Fibroblast of upper back skin (primary cell): ENCODE data around the gene CARD18.
A peak's percentile ranks its signal among the peaks of the same experiment; 100 is the strongest.
"Not testable (repeated sequence)": the region's sequence is repeated elsewhere in the genome, so short reads cannot be mapped to it uniquely, and the experiment has no call there.

Source experiments
- DNase-seq: peaks from one replicate; pipeline ENCODE4 v3.0.0-alpha.2; 2013

The CARD18 gene

DNA sequence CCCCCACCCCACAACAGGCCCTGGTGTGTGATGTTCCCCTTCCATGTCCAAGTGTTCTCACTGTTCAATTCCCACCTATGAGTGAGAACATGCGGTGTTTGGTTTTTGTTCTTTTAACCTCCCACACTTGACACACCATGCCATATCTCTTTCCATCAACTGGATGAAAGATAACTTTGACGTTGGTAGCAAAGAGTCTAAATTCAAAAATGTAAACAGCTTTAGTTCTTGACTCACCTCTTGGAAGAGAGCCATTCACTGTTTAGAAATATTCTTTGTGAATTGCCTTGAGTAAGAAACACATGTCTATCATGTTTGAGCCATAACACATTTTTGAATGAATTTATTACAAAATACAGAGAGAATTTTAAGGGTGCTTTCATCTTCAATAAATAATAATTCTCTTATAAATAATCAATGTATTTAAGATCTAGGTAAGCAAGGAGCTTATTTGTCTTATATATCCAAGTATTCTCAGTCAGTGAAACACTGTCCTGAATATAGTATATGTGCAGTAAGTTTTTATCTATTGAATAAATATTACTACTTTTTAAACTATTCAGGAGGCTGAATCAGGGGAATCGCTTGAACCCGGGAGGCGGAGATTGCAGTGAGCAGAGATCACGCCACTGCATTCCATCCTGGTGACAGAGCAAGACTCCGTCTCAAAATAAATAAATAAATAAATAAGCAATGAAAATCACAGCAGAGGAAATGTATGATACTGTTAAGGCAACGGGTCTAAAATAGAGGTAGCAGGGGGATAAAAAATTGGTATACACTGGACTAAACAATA is 6.7 kb downstream of the CARD18 start:
- DNase-seq, result peak; percentile 61

DNA sequence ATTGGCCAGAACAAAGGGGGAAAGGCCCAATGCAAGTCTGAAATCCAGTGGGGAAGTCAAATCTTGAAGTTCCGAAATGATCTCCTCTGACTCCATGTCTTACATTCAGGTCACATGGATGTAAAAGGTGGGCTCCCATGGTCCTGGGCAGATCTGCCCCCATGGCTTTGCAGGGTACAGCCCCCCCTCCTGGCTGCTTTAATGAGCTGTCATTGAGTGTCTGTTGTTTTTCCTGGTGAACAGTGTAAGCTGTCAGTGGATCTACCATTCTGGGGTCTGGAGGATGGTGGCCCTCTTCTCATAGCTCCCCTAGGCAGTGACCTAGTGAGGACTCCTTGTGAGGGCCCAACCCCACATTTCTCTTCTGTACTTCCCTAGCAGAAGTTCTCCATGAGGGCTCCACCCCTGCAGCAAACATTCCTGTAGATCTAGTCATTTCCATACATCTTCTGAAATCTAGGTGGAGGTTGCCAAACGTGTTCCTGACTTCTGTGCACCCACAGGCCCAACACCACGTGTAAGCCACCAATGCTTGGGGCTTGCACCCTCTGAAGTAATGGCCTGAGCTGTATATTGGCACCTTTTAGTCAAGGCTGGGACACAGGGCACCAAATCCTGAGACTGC is 9.3 kb downstream of the CARD18 start:
- DNase-seq, result no peak

- no peak for DNase-seq
Observed at GRCh38 chr11:105124756-105125155, 14.8 kb downstream of the CARD18 start.

GRCh38 chr11:105111145-105111944 is 28.2 kb downstream of the CARD18 start:
- no peak for DNase-seq

DNA sequence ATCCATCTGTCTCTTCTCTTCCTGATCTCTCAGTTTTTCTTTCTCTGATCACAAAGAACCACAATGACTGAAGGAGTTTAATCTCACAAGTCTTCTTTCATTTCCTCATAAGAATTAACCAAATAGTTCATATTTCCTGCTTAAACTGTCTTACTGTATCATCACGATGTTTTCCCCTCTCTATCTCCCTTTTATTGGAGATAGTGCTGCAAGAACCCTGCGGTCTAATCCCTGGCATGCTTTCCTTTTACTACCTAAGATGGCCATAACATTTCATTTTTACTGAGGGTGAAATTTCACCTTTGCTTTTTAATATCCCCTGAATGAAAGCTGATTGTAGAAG is 28.9 kb downstream of the CARD18 start:
- DNase-seq, result no peak

DNA sequence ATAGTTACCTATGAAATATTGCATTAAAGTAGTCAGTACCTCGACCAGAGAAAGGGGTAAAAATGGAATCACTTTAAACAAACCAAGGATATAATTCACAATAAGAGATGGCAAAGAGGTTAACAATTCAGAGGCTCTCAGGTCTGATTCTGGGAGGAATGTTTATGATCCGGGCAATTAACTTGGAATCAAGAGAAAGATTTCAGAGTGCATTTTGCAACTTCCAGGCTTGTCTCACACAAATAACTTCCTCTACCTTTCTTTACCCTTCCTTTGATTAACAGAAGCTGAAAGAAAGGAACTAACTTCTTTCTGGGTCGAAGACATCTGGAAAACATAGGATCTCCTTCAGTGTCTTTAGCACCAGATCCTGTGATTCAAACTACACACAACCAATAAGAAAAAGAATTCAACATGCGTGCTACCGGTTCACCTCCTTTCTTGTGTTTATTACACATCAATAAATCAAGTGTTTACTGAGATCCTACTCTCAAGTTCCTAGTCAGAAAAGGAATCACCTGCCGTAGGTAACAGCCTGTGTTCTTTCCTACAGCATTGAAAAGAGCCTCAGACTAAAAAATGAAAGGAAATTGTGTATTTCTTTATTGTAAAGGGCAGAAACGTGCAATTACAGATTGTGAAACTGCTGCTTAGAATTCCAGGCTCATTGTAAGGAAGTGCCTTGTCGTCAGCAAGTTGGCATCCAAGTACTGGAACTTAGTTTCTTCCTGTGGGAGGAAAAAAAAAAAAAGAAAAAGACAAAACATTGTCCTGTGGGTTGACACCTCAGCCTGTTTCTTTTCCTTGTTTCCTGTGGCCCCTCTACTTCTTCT is 29.5 kb downstream of the CARD18 start:
- DNase-seq, result peak; percentile 45

GRCh38 chr11:105109321-105109720 is 30.2 kb downstream of the CARD18 start:
- no peak for DNase-seq

- DNase-seq, result no peak
Observed at GRCh38 chr11:105108247-105108646, 31.3 kb downstream of the CARD18 start.

DNA sequence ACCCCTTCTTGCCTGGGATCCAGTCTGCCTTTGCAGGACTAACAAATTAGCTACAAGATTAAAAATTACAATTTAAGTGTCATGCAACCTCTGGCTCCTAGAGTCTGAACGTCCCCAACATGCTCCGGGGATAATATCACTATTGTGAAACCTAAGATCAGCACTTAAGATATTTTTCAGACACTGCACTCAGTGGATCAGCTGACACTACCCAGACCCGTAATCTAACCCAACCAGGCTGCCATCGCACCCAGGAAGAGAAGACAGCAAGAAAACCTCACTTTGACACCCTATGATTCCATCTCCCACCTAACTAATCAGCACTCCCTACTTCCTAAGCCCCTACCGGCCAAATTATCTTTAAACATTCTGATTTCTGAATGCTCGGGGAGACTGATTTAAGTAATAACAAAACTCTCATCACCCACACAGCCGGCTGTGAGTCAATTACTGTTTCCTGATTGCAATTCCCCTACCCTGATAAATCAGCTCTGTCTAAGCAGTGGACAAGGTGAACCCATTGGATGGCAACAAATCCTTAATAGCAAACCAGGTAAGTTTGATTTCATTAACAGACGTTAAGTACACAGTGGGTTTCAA is 32.2 kb downstream of the CARD18 start:
- not testable (repeated sequence) for DNase-seq

DNA sequence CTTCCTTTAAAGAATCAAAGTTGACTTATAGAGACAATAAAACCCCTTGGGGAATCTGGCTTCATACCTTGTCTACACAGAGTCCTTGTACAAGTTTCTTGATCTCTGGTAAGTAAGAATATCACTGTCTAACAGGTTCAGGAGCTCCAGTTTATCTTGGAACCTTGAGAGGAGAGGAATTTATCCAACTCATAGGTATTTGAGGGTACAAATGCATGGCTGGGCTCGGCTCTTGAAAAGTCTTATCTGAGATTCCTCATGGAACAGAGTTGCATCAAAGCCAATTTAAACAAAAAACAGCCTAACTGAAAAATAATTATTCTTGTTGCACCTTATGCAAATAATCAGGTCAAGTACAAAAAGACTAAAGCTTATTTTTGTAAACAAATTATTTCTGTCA is 33.4 kb downstream of the CARD18 start:
- no peak for DNase-seq

DNA sequence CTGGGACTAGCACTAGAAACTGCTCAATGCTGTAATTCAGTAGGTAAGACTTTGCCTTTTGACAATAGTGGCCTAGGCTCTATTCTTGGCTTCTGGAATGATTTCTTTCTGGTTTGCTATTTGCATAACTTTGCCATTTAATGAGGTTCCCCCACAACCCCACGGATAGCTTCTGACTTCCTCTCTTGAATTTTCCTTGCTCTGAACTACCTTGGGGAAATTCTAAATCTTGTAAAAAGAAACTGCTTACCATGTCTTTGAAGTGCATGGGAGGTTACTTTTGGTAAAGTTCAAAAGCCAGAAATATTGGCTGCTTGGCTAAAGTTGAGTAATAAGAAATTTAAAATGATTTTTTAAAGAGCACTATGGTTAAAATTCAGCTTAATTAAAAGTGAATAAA is 35.3 kb downstream of the CARD18 start:
- DNase-seq, result no peak

- no peak for DNase-seq
Observed at GRCh38 chr11:105103336-105103735, 36.2 kb downstream of the CARD18 start.

DNA sequence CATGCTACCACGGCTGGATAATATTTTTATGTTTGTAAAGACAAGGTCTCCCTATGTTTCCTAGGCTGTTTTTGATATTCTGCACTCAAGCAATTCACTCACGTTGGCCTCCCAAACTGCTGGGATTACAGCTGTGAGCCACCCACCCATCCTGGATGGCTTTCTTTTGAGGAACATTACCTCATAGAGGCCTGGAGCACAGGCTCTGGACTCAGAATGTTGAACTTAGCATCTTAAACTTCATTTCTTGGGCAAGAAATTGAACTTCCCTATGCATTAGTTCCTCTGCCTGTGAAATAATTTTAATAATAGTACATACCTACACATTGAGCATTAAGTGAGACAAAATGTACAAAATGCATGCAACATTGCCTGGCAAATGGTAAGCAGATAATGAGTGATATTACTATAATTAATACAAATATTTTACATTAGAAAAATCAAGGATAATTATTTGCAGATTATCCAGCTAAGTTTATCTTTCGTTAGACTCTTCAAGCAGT is 37.4 kb downstream of the CARD18 start:
- DNase-seq, result not testable (repeated sequence)

DNA sequence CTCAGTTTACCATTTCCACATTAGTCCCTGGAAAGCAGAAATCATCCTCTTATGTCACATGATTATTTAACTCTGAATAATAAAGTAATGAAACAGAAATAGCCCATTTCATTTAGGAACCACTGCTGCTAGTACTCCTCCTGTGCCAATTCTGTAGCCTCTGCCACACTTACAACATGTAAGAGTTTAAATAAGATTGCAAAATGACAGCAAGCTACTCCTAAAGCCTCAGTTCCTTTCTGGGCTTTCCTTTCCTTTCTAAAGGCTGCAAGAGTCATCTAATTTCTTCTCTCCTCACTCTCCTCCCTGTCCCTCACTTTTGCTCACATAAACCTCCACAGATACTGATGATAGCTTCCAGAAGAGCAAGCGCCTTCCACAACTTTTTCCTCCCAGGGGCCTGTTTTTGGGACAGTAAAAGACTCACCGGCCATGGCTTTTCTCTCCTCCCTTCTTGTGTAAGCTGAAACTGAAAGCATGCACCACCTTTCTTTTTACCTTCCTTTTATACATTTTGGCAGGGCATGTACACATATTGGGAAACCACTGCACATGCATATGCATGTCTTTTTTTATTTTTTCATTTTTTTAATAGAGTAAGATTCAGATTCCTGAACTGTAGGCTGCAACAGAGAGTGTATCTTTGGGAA is 38.5 kb downstream of the CARD18 start:
- no peak for DNase-seq

DNA sequence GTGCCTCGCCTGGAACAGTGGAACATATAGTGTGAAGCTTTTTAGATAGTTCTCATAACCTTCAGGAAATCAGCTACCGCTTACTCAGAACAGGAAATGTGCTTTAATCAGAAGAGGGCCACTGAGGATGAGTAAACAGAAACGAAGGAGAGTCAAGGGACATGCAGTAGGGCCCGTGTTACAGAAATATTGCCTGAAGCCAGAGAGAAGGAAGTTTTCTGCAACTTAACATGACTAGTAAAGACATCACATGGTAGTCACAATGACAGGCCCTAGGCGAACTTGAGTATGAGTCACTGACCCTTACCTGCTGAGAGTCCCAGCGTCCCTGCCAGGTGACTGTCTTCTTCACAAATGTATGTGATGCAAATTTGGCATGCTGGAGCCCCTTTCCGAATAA is 39.4 kb downstream of the CARD18 start:
- DNase-seq, result no peak

DNA sequence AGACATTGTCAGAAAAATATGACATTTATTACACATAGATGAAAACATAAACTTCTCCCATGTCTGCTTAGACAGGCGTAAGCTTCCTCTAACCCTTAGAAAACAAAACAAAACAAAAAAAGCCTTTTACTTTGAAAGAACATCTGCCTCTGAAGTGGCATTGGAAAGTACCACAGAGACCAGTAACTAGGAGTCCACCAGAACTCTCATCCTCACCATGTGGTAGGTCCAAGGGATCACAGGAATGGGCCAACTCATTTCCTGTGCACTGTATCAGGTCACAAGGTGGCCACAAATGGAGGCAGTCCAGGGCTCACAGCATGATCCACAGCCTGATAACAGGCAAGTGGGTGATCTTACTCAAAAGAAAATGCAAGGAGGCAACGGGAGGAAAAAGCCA is 40.0 kb downstream of the CARD18 start:
- not testable (repeated sequence) for DNase-seq

DNA sequence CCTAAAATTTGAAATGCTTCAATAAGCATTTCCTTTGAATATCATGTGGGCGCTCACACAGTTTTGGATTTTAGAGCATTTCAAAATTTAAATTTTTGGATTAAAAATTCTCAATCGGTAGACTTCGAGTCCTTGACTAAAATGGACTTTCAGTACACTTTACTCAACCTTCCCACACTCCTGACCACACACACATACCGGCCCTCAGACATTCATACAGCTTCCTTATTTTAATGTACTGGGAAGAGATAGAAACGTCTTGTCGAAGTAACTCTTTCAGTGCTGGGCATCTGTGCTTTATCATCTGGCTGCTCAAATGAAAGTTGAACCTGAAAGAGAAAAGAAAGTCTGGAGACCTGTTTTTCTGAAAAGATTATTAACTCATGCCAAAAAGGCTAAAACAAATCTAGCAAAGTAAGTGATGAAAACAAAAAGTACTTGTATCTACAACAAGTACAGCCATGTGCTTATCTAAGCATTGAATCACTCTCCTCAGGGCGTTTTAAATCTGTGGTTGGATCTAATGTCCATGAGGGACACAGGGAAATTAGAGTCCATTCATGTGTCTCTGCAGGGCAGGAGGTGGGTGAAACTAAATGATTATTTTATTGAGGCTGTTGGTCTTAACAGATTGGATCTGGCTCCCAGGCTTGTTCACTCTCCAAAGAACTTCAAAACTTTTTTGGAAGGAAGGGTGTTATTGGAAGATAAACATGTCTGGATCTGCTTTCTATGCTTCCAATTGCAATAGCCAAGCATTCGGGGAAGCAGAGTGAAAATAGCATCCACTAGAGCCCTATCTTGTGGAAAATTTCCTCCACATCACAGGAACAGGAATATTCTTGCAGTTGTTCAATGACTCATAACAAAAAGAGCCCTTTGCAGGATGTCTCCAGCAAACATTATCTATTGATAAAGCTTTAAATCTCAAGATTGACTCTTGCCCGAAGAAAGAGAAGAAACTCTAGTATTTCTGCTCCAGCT is 47.0 kb downstream of the CARD18 start:
- no peak for DNase-seq
